Left lung (tissue), 10 donors: ENCODE data around the gene DCBLD1. TPM values are rescaled to one million over a fixed set of nuclear protein-coding genes. Genes with fewer than 3 reads are reported as not detected.

ENCODE experiments used
- ATAC-seq: fragments of 200-7000 bp; cut with Tn5 transposase; one replicate; pipeline ENCODE4 v1.9.1; 2020; ENCODE audit warnings: moderate library complexity
- DNase-seq, 4 donors: peaks; one replicate each; pipeline ENCODE4 v3.0.0-alpha.2; 2013 to 2020
- H3K27ac ChIP-seq, 2 donors: fragments of 200-600 bp; sonication (generic) in 1 of 2; one replicate each; pipeline versions ENCODE4 v1.5.0 to v1.8.0; 2020 to 2021
- H3K27me3 ChIP-seq, 2 donors: fragments of 200-600 bp; sonication (generic) in 1 of 2; one replicate each; pipeline versions ENCODE4 v1.5.0 to v1.8.0; 2020 to 2021
- H3K36me3 ChIP-seq, 2 donors: fragments of 200-600 bp; sonication (generic) in 1 of 2; one replicate each; pipeline versions ENCODE4 v1.5.0 to v1.8.0; 2020 to 2021
- H3K4me1 ChIP-seq, 2 donors: fragments of 200-600 bp; one replicate each; pipeline ENCODE4 v1.8.0; 2021
- H3K4me3 ChIP-seq, 2 donors: fragments of 200-600 bp; sonication (generic) in 1 of 2; one replicate each; pipeline versions ENCODE4 v1.5.0 to v1.8.0; 2020 to 2021; ENCODE audit warnings: mild to moderate bottlenecking in 1 of 2
- H3K9me3 ChIP-seq, 2 donors: fragments of 200-600 bp; sonication (generic) in 1 of 2; one replicate each; pipeline versions ENCODE4 v1.5.0 to v1.8.0; 2020 to 2021
- intact Hi-C, 2 donors: fragments of 100-400 bp; cut with DNase I; formaldehyde crosslinking; loops; one replicate each; pipeline versions ENCODE4 v1.11.2 to v1.14.2; 2022
- polyA plus RNA-seq, 6 donors: library from polyadenylated mRNA; unstranded; fragments of 120-200 nt; gene quantifications; one replicate each; pipeline ENCODE4 v1.2.1, GENCODE V29; 2013; ENCODE audit not compliant: insufficient read length in 6 of 6
- total RNA-seq, 2 donors: library from RNA; stranded (reverse); fragmentation: NEBNext Ultra II Directional; extraction: Animal tissue kit (Norgen Biotek cat#: 25700); gene quantifications; one replicate each; pipeline ENCODE4 v1.2.1, GENCODE V29; 2021
- TF ChIP-seq, protein P1 (sequence below), 2 donors: fragments of 200-600 bp; sonication (generic) in 1 of 2; IDR thresholded peaks; one replicate each; pipeline versions ENCODE4 v1.5.0 to v1.8.0; 2021; ENCODE audit warnings: antibody characterized with exemption in 2 of 2
- donor health status: DM: no; HTN: yes; CAD: no.
- donor health status: DM: no; HTN: no; CAD: no.

DCBLD1 gene
- total and polyA plus RNA-seq, 8 donors = 20.8 to 55.8 (median 35.8) TPM

DNA sequence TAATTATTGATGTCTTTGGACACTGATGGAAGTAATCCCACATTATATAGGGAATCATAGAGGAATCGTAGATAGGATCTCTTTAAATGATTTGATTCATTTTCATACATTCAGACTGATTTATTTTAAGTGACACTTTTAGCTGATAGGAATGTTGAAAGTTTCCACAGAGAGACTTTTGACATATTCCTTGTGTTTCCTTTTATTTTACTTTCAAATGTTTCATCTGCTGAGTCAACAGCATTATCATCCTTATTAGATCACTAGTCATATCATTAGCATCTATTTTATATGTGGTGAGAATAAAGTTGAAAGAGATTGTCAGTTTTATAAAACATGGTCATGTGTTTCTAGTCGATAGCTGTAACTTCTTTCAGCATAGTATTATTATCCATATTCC, 13.4 kb downstream of the DCBLD1 start:
- Histone ChIP-seq H3K36me3 (no peaks in the 10 kb centered on the region), H3K27me3 (no peaks in the 10 kb centered on the region), H3K4me1 (peaks cover 47 to 58% of the 10 kb centered on the region in 2 donors), H3K27ac (peak overlapping the region in 1 of 2 donors; percentile 77), H3K4me3 (no peak overlapping the region), H3K9me3 (no peaks in the 10 kb centered on the region)
- ATAC-seq = no peak
- TF ChIP-seq, protein P1, sequence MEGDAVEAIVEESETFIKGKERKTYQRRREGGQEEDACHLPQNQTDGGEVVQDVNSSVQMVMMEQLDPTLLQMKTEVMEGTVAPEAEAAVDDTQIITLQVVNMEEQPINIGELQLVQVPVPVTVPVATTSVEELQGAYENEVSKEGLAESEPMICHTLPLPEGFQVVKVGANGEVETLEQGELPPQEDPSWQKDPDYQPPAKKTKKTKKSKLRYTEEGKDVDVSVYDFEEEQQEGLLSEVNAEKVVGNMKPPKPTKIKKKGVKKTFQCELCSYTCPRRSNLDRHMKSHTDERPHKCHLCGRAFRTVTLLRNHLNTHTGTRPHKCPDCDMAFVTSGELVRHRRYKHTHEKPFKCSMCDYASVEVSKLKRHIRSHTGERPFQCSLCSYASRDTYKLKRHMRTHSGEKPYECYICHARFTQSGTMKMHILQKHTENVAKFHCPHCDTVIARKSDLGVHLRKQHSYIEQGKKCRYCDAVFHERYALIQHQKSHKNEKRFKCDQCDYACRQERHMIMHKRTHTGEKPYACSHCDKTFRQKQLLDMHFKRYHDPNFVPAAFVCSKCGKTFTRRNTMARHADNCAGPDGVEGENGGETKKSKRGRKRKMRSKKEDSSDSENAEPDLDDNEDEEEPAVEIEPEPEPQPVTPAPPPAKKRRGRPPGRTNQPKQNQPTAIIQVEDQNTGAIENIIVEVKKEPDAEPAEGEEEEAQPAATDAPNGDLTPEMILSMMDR (IDR thresholded peaks at IDR 0.05) = no peak
- intact Hi-C loops = no loop called here
- DNase-seq = no peak

DNA sequence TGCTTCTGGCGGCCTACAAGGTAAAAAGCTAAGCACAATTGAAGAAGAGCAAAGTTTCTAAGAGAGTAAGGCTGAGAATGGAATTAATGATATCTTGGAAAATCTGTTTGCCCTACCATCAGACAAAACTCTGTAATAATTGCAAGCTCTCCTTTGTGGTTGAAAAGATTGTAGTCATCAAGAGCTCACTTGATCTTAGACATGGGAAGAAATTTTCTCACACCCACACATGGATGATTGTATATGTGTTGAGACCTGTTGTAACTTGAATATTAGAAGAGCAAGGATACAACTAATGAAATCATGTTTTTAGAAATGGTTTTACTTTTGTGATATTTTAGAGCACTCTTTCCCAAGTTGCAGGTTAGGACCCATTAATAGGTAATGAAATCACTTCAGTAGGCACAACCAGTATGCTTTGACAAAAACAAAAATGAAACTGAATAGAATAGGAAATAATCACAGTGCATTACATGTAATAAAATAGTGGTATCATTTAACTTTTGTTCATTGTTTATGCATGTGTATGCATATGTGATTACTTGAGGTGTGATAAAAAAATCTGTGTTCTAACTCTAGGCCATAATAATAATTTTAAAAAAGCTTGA, 14.0 kb downstream of the DCBLD1 start:
- ATAC-seq (peak; percentile 32), DNase-seq (no peak)
- intact Hi-C loops = no loop called here
- Histone ChIP-seq H3K27ac (peak overlapping the region in 1 of 2 donors; percentile 77), H3K4me3 (no peak overlapping the region), H3K36me3 (no peaks in the 10 kb centered on the region), H3K9me3 (no peaks in the 10 kb centered on the region), H3K27me3 (no peaks in the 10 kb centered on the region), H3K4me1 (peaks cover 47 to 58% of the 10 kb centered on the region in 2 donors)
- TF ChIP-seq, protein P1 (IDR thresholded peaks at IDR 0.05) = no peak

DNA sequence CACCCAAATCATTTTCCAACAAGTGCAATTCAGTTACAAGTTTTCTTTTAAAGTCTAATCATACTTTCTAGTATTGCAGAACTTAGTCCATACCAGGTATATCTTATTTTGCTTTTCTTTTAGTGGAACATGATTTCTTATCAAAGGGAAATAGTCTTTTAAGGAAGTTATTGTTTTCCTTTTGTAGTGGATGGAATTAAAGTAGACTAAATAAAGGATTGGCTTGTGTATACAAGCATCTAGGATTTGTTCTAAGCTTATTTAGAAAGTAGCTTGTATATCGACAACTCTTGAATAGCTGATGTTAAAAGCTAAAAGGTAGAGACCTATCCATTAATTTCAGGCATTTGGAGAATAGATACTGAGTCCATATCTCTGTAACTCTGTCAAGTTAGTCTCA, 14.8 kb downstream of the DCBLD1 start:
- H3K27ac ChIP-seq = peak overlapping the region; percentile 57 to 77
- H3K4me1 ChIP-seq = peaks cover 47 to 58% of the 10 kb centered on the region in 2 donors
- DNase-seq (no peak), ATAC-seq (peak; percentile 10)
- no peaks in the 10 kb centered on the region for H3K9me3 ChIP-seq
- H3K36me3 ChIP-seq = no peaks in the 10 kb centered on the region
- no peak overlapping the region for H3K4me3 ChIP-seq
- H3K27me3 ChIP-seq = no peaks in the 10 kb centered on the region
- TF ChIP-seq, protein P1 (IDR thresholded peaks at IDR 0.05) = no peak
- intact Hi-C loops = no loop called here

DNA sequence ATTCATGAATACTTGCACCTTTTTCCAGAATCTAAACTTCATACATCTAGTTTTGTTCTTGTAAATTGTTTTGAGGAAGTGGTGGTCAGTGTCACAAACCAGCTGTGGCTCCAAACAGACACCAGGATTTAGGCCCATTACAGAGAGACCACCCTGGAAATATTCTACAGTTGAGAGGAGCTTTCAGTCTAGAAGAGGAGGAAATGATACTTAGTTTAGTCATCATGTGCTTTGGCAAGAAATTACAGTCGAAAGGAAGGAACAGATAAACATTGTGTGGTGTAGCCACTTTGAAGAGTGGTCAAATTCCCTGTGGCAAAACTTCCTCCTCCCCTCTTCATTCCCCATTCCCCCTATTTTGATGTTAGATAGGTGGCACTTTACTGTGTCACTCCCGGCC, 15.7 kb downstream of the DCBLD1 start:
- H3K4me3 ChIP-seq = no peak overlapping the region
- no peaks in the 10 kb centered on the region for H3K36me3 ChIP-seq
- no peaks in the 10 kb centered on the region for H3K9me3 ChIP-seq
- TF ChIP-seq, protein P1 (IDR thresholded peaks at IDR 0.05) = no peak
- H3K27me3 ChIP-seq = no peaks in the 10 kb centered on the region
- peaks cover 47 to 58% of the 10 kb centered on the region in 2 donors for H3K4me1 ChIP-seq
- H3K27ac ChIP-seq = peak overlapping the region; percentile 57 to 77
- intact Hi-C loops = no loop called here
- ATAC-seq = peak; percentile 66
- DNase-seq = peak in 2 of 4 donors; percentile 33 to 60

DNA sequence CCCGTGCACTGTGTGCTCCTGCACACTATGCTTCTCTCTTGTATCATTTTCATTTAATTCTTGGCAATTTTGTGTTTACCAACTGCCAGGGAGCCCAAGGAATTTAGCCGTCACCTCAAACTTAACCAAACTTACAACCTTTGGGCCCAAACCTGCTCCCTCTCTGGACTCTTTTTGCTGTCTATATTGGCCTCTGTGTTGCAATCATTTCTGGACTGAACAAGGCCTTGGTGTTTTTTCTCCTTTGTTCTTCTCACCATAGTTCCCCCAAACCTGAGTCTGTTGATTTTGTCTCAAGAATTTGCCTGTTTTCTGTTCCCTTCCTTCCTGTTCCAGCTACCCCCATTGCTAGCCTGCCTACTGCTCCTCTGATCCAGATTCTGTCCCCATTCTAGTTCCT, 19.2 kb downstream of the DCBLD1 start:
- H3K4me3 ChIP-seq = no peak overlapping the region
- no peak for ATAC-seq
- peaks cover 24 to 42% of the 10 kb centered on the region in 2 donors for H3K4me1 ChIP-seq
- H3K36me3 ChIP-seq = peaks cover 0 to 7% of the 10 kb centered on the region in 2 donors
- no peaks in the 10 kb centered on the region for H3K9me3 ChIP-seq
- H3K27ac ChIP-seq = no peak overlapping the region
- intact Hi-C loops = no loop called here
- H3K27me3 ChIP-seq = no peaks in the 10 kb centered on the region
- TF ChIP-seq, protein P1 (IDR thresholded peaks at IDR 0.05) = no peak
- DNase-seq = no peak
